Purkinje cell (primary cell): ENCODE measurements around the gene CRTC3. TPM values are rescaled to one million over a fixed set of nuclear protein-coding genes. Genes with fewer than 3 reads are reported as not detected.

Experiments used
- polyA plus RNA-seq: library from polyadenylated mRNA; unstranded; fragments of >200 nt; fragmentation: Nextera tagmentation; gene quantifications from 2 replicates; pipeline ENCODE4 v1.2.1, GENCODE V29; 2014

Gene CRTC3
- polyA plus RNA-seq, result 2.7 and 3.2 TPM in 2 replicates

DNA sequence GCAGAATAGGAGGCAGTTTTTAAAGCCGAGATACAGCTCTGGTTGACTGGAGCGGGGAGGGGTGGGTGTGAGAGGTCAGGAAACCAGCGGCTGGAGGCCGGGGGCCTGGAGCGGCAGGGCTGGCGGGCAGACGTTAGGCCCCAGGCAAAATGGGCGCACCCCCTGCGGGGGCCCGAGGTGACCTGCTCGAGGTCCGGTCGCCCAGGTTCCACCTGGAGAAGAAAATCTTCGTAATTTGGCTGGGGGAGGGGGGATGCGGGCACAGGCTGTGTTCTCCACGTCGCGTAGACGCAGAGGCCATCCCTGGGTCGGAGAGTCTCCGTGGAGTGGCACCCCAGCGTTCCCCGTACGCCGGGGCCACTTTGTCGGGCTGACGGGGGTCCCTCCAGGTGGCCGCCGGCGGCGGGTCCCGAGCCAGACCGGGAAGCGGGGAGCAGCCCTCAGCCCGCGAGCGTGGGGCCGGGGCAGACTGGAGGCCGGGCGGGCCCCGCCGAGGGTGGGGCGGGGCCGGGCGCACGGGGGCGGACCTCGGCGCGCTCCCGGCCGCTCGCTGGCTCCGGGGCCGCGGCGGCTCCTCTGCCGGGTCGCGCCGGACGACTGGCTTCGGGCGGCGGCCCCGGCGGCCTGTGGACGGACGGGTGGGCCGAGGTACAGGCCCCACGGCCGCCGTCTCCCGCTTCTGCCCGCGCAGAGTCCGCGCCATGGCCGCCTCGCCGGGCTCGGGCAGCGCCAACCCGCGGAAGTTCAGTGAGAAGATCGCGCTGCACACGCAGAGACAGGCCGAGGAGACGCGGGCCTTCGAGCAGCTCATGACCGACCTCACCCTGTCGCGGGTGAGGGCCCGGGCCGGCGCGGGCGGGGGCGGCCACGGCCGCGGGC, at the start of gene CRTC3:
Gene CRTC3, plus strand, starts transcription at position 553 of the 879 bp plus-strand sequence. Its CDS starts 149 bp downstream, at position 702.

Other genes starting within 250 kb of the CRTC3 start
- 2.7 TPM in 1 of 2 replicates, not detected in the other for gene ZNF774, start 177.6 kb upstream of the CRTC3 start, polyA plus RNA-seq
- gene IQGAP1, start 141.7 kb upstream of the CRTC3 start, polyA plus RNA-seq, result 2.3 and 14.1 TPM in 2 replicates
- 13.7 and 24.4 TPM in 2 replicates for gene BLM, start 187.4 kb downstream of the CRTC3 start, polyA plus RNA-seq